OCI-LY1 (cell line): ENCODE measurements around the gene LARP4B.

Experiments
- H2AFZ ChIP-seq: fragments of 200-600 bp; sonication (generic), shearing (Covaris generic); 2 replicates; pipeline ENCODE4 v1.6.0; 2014; ENCODE audit warnings: antibody characterized with exemption, mild to moderate bottlenecking, low read length
- H3F3A ChIP-seq: fragments of 200-600 bp; sonication (generic), shearing (Covaris generic); 2 replicates; pipeline ENCODE4 v1.6.0; 2014; ENCODE audit warnings: mild to moderate bottlenecking, antibody characterized with exemption, low read length, moderate library complexity; ENCODE audit not compliant: insufficient read depth
- H3K27ac ChIP-seq: fragments of 200-600 bp; sonication (generic); 2 replicates; pipeline ENCODE4 v1.5.1; 2014; ENCODE audit warnings: low read length, mixed run types, mild to moderate bottlenecking, low read depth; ENCODE audit not compliant: poor library complexity, severe bottlenecking
- H3K27me3 ChIP-seq: fragments of 200-600 bp; sonication (generic); 2 replicates; pipeline ENCODE4 v1.6.0; 2014; ENCODE audit warnings: antibody characterized with exemption, mild to moderate bottlenecking, low read length, moderate library complexity; ENCODE audit not compliant: insufficient read depth
- H3K36me3 ChIP-seq: fragments of 200-600 bp; sonication (generic); 2 replicates; pipeline ENCODE4 v1.6.1; 2014; ENCODE audit warnings: mild to moderate bottlenecking, antibody characterized with exemption, low read length, moderate library complexity, mixed read lengths; ENCODE audit not compliant: insufficient read depth
- H3K4me1 ChIP-seq: fragments of 200-600 bp; sonication (generic); 2 replicates; pipeline ENCODE4 v1.5.1; 2014; ENCODE audit warnings: mild to moderate bottlenecking, low read length, moderate library complexity; ENCODE audit not compliant: insufficient read depth, severe bottlenecking
- H3K4me2 ChIP-seq: fragments of 200-600 bp; sonication (generic), shearing (Covaris generic); 2 replicates; pipeline ENCODE4 v1.6.1; 2014; ENCODE audit warnings: low read length
- H3K4me3 ChIP-seq: fragments of 200-600 bp; sonication (generic); 2 replicates; pipeline ENCODE4 v1.5.1; 2014; ENCODE audit warnings: low read length, low read depth, mild to moderate bottlenecking, mixed read lengths; ENCODE audit not compliant: poor library complexity, severe bottlenecking
- H3K79me2 ChIP-seq: fragments of 200-600 bp; shearing (Covaris generic); 2 replicates; pipeline ENCODE4 v1.6.1; 2016; ENCODE audit warnings: mixed run types, low read length, mixed read lengths; ENCODE audit not compliant: insufficient read depth
- H3K9ac ChIP-seq: fragments of 200-600 bp; sonication (generic), shearing (Covaris generic); 2 replicates; pipeline ENCODE4 v1.6.1; 2014; ENCODE audit warnings: mild to moderate bottlenecking, low read length, mixed read lengths
- H3K9me2 ChIP-seq: fragments of 200-600 bp; sonication (generic), shearing (Covaris generic); 2 replicates; pipeline ENCODE4 v1.6.1; 2014; ENCODE audit warnings: low read depth, mild to moderate bottlenecking, low read length, mixed read lengths
- H3K9me3 ChIP-seq: fragments of 200-600 bp; shearing (Covaris generic); 2 replicates; pipeline ENCODE4 v1.6.1; 2014; ENCODE audit warnings: low read length, mixed read lengths
- H4K20me1 ChIP-seq: fragments of 200-600 bp; sonication (generic), shearing (Covaris generic); 2 replicates; pipeline ENCODE4 v1.6.0; 2016; ENCODE audit warnings: mild to moderate bottlenecking, low read length; ENCODE audit not compliant: insufficient read depth
- EZH2 ChIP-seq: fragments of 200-600 bp; sonication (generic), shearing (Covaris generic); IDR thresholded peaks from 2 replicates; pipeline ENCODE4 v1.8.0; 2017; ENCODE audit warnings: borderline replicate concordance, mixed run types, mild to moderate bottlenecking, antibody characterized with exemption, low read length, moderate library complexity, mixed read lengths
- TF ChIP-seq, protein P1 (sequence below): fragments of 200-600 bp; sonication (generic), shearing (Covaris generic); IDR thresholded peaks from 2 replicates; pipeline ENCODE4 v1.5.1; 2017; ENCODE audit warnings: mild to moderate bottlenecking, antibody characterized with exemption, low read length, moderate library complexity, mixed read lengths

The LARP4B gene

DNA sequence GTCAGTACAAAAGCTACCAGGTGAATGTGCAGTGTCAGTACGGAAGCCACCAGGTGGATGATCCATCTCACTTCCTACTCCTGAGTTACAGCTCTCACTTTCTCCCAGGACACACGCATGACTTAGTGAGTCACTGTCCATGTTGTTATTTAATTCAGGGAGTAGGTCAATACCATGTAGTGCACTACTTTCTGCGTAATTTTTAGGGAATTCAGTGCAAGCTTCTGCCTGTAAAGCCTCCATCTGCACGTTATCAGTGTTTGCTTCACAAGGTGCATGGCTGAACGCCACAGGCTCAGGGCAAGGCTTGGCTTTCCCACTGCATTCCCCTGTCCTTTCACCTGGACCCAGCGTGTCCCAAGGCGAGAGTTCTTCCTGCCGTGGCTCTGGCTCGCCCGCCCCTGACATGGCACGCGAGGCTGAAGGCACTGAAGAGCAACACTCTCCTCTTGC, 59.5 kb downstream of the LARP4B start:
- H3K36me3 ChIP-seq, result peaks cover 67% of the 10 kb centered on the region; the same call in 1 of the 2 replicates
- H3K27ac ChIP-seq, result no peak overlapping the region
- TF ChIP-seq, protein P1, sequence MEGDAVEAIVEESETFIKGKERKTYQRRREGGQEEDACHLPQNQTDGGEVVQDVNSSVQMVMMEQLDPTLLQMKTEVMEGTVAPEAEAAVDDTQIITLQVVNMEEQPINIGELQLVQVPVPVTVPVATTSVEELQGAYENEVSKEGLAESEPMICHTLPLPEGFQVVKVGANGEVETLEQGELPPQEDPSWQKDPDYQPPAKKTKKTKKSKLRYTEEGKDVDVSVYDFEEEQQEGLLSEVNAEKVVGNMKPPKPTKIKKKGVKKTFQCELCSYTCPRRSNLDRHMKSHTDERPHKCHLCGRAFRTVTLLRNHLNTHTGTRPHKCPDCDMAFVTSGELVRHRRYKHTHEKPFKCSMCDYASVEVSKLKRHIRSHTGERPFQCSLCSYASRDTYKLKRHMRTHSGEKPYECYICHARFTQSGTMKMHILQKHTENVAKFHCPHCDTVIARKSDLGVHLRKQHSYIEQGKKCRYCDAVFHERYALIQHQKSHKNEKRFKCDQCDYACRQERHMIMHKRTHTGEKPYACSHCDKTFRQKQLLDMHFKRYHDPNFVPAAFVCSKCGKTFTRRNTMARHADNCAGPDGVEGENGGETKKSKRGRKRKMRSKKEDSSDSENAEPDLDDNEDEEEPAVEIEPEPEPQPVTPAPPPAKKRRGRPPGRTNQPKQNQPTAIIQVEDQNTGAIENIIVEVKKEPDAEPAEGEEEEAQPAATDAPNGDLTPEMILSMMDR, result no peak
- TF ChIP-seq EZH2, result no peak

DNA sequence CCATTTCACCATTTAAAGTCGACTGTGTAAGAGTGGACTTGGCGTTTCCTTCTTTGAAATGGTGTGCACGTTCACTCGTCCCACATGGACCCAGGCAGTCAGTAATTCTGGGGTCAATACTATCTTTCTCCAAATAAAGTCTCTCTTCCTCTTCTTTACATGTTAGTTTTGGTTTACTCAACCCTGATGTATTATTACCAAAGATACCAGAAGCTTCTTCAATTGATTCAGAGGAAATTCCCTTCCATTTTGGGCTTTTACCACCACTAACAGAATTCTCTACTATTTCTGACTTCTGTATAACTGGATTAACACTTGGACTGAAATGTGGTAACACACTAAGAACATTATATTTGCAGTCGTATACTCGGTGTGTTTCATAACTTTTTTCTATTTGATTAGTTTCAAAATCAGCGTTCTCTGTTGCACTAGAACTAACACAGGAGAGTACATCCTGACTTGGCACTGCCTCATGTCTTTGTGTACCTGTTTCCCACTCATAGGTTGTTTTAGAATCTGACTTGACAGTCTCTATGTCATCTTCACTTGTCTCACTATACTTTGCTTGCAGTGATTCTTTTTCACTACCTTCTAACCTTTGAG, 60.8 kb downstream of the LARP4B start:
- H3K36me3 ChIP-seq, result peaks cover 65% of the 10 kb centered on the region; the same call in 1 of the 2 replicates
- H2AFZ ChIP-seq, result no peak overlapping the region
- H3K79me2 ChIP-seq, result no peaks in the 10 kb centered on the region; the same call in 1 of the 2 replicates
- H3K4me3 ChIP-seq, result no peak overlapping the region
- no peaks in the 10 kb centered on the region for H3K9me3 ChIP-seq
- H3K9me2 ChIP-seq, result no peaks in the 10 kb centered on the region
- no peak overlapping the region for H3K4me2 ChIP-seq
- H3F3A ChIP-seq, result no peaks in the 10 kb centered on the region; the same call in 1 of the 2 replicates
- no peak for TF ChIP-seq EZH2
- TF ChIP-seq, protein P1, result no peak
- no peak overlapping the region for H3K27ac ChIP-seq
- H3K4me1 ChIP-seq, result no peaks in the 10 kb centered on the region
- no peaks in the 10 kb centered on the region for H4K20me1 ChIP-seq
- no peak overlapping the region for H3K9ac ChIP-seq
- H3K27me3 ChIP-seq, result no peaks in the 10 kb centered on the region

More for the DNA sequence above, 59.5 kb downstream of the LARP4B start:
- Histone ChIP-seq H3K79me2 (no peaks in the 10 kb centered on the region; the same call in 1 of the 2 replicates), H3K27me3 (no peaks in the 10 kb centered on the region), H3K9ac (no peak overlapping the region), H3K4me1 (no peaks in the 10 kb centered on the region), H3K9me2 (no peaks in the 10 kb centered on the region), H4K20me1 (no peaks in the 10 kb centered on the region), H3K4me3 (no peak overlapping the region), H3K9me3 (no peaks in the 10 kb centered on the region), H3K4me2 (no peak overlapping the region), H2AFZ (no peak overlapping the region), H3F3A (no peaks in the 10 kb centered on the region; the same call in 1 of the 2 replicates)

DNA sequence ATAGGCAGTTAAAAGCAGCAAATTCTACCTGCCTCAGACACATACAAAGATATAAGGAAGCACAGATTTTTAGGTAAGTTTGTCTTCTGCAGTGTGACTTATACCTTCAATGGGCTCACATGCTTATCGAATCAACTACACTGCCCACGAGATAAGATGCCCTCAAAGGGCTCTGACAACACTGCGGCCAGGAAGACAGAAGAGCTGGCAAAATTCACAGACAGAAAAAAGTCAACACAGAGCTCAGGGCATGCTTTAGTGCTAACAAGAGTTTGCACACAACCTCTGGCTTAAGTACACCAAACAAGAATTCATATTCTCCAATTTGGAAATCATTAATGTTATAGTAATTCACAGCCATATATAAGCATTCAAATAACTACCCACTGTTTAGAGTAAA, 62.3 kb downstream of the LARP4B start:
- Histone ChIP-seq H3K9ac (no peak overlapping the region), H3K4me1 (no peaks in the 10 kb centered on the region), H3K9me2 (no peaks in the 10 kb centered on the region), H4K20me1 (no peaks in the 10 kb centered on the region), H3K4me2 (no peak overlapping the region), H3F3A (no peaks in the 10 kb centered on the region; the same call in 1 of the 2 replicates), H3K79me2 (no peaks in the 10 kb centered on the region; the same call in 1 of the 2 replicates), H3K36me3 (peaks cover 72% of the 10 kb centered on the region), H2AFZ (no peak overlapping the region), H3K27ac (no peak overlapping the region), H3K27me3 (no peaks in the 10 kb centered on the region), H3K4me3 (no peak overlapping the region), H3K9me3 (no peaks in the 10 kb centered on the region)
- TF ChIP-seq, protein P1, result no peak
- no peak for TF ChIP-seq EZH2
